C4-2B (cell line): ENCODE data around the gene PTEN.

Experiments
- CTCF ChIP-seq: fragments of 450-650 bp; conservative IDR thresholded peaks from 2 replicates; pipeline ENCODE4 v1.5.1; 2017; ENCODE audit warnings: mild to moderate bottlenecking
- ZFX ChIP-seq: fragments of 450-650 bp; IDR thresholded peaks from 2 replicates; pipeline ENCODE4 v1.6.1; 2017

- TF ChIP-seq CTCF (no peak), ZFX (no peak)
Measured at GRCh38 chr10:87866412-87866974, 3.1 kb downstream of the PTEN start.
